ENCODE measurements around the gene SEC31A.

DNA sequence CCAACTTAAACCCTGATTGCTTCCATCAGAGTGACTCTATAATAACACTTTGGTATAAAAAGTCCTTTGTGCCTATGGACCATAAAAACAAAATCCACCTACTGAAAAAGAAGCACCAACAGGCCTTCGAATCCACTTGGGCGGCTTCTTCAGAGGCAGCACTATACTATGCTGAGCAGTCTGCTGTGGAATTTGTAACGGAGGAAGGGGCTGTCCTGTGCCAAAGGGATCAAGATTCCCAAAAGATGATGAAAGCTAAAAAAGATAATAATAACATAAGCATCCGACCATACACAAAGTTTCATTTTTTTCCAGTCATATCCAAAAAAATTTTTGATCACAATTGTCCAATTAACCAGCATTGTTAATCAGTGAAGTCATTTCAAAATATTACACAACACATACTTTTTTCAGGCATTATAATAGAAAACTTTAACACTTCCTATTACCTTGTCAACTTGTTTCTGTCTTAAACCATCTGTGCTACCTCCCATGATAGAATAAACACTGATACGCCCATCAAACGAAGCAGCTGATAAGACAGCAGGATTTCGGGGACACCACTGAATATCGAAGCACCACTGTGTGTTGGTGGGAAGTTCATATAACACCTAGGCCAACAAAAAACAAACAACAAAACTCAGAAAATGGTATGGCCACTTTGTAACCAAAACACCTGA, 24.1 kb downstream of the SEC31A start:
- TF ChIP-seq CTCF (IDR thresholded peaks at IDR 0.05) = no peak
- TF ChIP-seq POLR2A (IDR thresholded peaks at IDR 0.05) = no peak

All from uterus (tissue), 2 donors.